Measurements from ENCODE around the gene RFTN1.

DNA sequence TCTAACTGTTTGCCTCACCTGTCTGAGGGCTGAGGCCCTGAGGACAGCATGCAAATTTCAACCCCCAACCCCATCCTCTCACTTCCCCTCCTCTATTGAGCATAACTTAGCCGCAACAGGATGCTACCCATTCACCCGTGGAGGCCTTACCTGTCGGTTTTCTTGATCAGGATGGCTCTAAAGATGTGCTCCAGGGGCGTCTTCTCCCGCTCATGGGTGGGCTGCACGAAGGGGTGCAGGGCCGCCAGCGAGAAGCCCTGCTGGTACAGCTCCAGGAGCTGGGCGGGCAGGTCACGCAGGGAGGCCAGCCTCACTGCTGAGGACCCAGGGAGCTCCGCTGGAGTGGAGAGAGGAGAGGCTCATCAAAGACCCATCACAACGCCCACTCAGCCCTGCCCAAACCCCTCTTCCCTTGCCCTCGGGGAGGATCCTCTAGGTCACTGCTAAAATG lies 79.8 kb downstream of the RFTN1 start:
- TF ChIP-seq L3MBTL2 (conservative IDR thresholded peaks at IDR 0.05) (no peak), ELF4 (IDR thresholded peaks at IDR 0.05) (no peak), FOXM1 (IDR thresholded peaks at IDR 0.05; ENCODE audit: borderline replicate concordance) (no peak), ZNF384 (IDR thresholded peaks at IDR 0.05) (no peak), SP1 (IDR thresholded peaks at IDR 0.05) (no peak), BHLHE40 (IDR thresholded peaks at IDR 0.05; ENCODE audit: borderline replicate concordance) (no peak), NFRKB (IDR thresholded peaks at IDR 0.05) (no peak)
- TF ChIP-seq, protein P1, sequence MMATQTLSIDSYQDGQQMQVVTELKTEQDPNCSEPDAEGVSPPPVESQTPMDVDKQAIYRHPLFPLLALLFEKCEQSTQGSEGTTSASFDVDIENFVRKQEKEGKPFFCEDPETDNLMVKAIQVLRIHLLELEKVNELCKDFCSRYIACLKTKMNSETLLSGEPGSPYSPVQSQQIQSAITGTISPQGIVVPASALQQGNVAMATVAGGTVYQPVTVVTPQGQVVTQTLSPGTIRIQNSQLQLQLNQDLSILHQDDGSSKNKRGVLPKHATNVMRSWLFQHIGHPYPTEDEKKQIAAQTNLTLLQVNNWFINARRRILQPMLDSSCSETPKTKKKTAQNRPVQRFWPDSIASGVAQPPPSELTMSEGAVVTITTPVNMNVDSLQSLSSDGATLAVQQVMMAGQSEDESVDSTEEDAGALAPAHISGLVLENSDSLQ (IDR thresholded peaks at IDR 0.05): no peak

All from HEK293T (cell line).